Natural killer cell treated with Interleukin-12 subunit alpha and Interleukin-12 subunit beta and Interleukin-15 and Interleukin-18, amount 100 ng/mL, for 72 hours (primary cell): Measurements from ENCODE around the gene TSTD1. TPM values are rescaled to one million over a fixed set of nuclear protein-coding genes. Genes with fewer than 3 reads are reported as not detected.
A peak's percentile ranks its signal among the peaks of the same experiment; 100 is the strongest.
"Not testable (repeated sequence)": the region's sequence is repeated elsewhere in the genome, so short reads cannot be mapped to it uniquely, and the experiment has no call there.

Experiments
- ATAC-seq, 2 donors: fragments of 150-1000 bp; cut with Tn5 transposase in 1 of 2; sonication (Bioruptor Pico), chemical (Tn5 transposase) in 1 of 2; 2 replicates each; pipeline ENCODE4 v1.10.0; 2021
- DNase-seq: peaks from one replicate; pipeline ENCODE4 v3.0.0; 2022; ENCODE audit warnings: low spot score
- H3K27ac Mint-ChIP-seq, 2 donors: 1 replicate in 1 of 2; 2 replicates in 1 of 2; pipeline ENCODE4 v1.8.0; 2022; ENCODE audit warnings: mixed read lengths in 2 of 2, mild to moderate bottlenecking in 1 of 2, moderate library complexity in 1 of 2
- H3K27me3 Mint-ChIP-seq, 2 donors: 1 replicate in 1 of 2; 2 replicates in 1 of 2; pipeline ENCODE4 v1.8.0; 2022; ENCODE audit warnings: mixed read lengths in 2 of 2
- H3K36me3 Mint-ChIP-seq: one replicate; pipeline ENCODE4 v1.8.0; 2022; ENCODE audit warnings: mixed read lengths
- H3K4me1 Mint-ChIP-seq, 2 donors: 1 replicate in 1 of 2; 2 replicates in 1 of 2; pipeline ENCODE4 v1.8.0; 2022; ENCODE audit warnings: low read depth in 2 of 2, mixed read lengths in 2 of 2, mild to moderate bottlenecking in 1 of 2
- H3K4me3 Mint-ChIP-seq: one replicate; pipeline ENCODE4 v1.8.0; 2022; ENCODE audit warnings: mixed read lengths
- H3K9me3 Mint-ChIP-seq: 2 replicates; pipeline ENCODE4 v1.8.0; 2022; ENCODE audit warnings: mixed read lengths
- total RNA-seq, 2 donors: library from RNA; stranded (reverse); gene quantifications; one replicate each; pipeline ENCODE4 v1.2.3, GENCODE V29; 2022

TSTD1 gene
- total RNA-seq, 2 donors from 2014 or later = 10.5 to 47.2 TPM

GRCh38 chr1:161037661-161038522 is 872 bp downstream of the TSTD1 start:
- no peaks in the 10 kb centered on the region for H3K9me3 Mint-ChIP-seq
- H3K27ac Mint-ChIP-seq = peak overlapping the region in 1 of 2 donors; percentile 79
- ATAC-seq (no peak), DNase-seq (no peak)
- peaks cover 25 to 27% of the 10 kb centered on the region in 2 donors for H3K4me1 Mint-ChIP-seq
- no peaks in the 10 kb centered on the region for H3K27me3 Mint-ChIP-seq
- peak overlapping the region; percentile 89 for H3K4me3 Mint-ChIP-seq
- H3K36me3 Mint-ChIP-seq = peaks cover 12% of the 10 kb centered on the region

DNA sequence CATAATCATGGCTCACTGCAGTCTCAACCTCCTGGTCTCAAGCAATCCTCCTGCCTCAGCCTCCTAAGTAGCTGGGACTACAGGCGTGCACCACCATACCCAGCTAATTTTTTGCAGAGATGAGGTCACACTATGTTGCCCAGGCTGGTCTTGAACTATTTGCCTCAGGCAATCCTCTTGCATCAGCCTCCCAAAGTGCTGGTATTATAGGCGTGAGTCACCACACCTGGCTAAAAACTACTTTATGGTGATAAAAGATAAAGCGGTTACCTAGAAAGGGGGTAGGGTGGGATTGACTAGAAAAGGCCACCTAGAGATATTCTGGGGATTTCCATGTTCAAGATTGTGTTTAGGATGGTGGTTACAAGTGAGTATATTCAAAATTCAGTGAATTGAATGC is 5.0 kb downstream of the TSTD1 start:
- no peaks in the 10 kb centered on the region for H3K9me3 Mint-ChIP-seq
- peaks cover 7 to 9% of the 10 kb centered on the region in 2 donors for H3K4me1 Mint-ChIP-seq
- no peak for ATAC-seq
- H3K27me3 Mint-ChIP-seq = no peaks in the 10 kb centered on the region
- DNase-seq = no peak
- H3K27ac Mint-ChIP-seq = no peak overlapping the region
- H3K4me3 Mint-ChIP-seq = no peak overlapping the region
- no peaks in the 10 kb centered on the region for H3K36me3 Mint-ChIP-seq

- no peaks in the 10 kb centered on the region for H3K9me3 Mint-ChIP-seq
- no peak for ATAC-seq
- H3K4me3 Mint-ChIP-seq = no peak overlapping the region
- peaks cover 4 to 5% of the 10 kb centered on the region in 2 donors for H3K4me1 Mint-ChIP-seq
- no peak overlapping the region for H3K27ac Mint-ChIP-seq
- no peaks in the 10 kb centered on the region for H3K27me3 Mint-ChIP-seq
- no peak for DNase-seq
- H3K36me3 Mint-ChIP-seq = no peaks in the 10 kb centered on the region
Measured at GRCh38 chr1:161032409-161032808, 6.4 kb downstream of the TSTD1 start.

DNA sequence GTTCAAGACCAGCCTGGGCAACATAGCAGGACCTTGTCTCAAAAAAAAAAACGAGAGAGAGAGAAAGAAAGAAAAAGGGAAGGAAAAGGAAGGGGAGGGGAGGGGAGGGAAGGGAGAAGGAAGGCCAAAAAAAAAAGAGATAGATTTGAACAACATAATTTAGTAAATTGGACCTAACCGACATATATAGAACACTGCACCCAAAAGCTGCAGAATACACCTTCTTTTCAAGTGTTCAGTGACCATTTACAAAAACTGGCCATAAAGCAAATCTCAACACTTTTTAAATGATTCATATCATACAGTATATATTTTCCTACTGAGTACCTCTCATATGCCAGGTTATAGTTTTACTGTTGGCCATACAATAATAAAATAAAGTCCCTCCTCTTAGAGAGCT is 6.9 kb downstream of the TSTD1 start:
- Mint-ChIP-seq H3K9me3 (no peaks in the 10 kb centered on the region), H3K27me3 (no peaks in the 10 kb centered on the region), H3K4me1 (peaks cover 4 to 5% of the 10 kb centered on the region in 2 donors), H3K4me3 (no peak overlapping the region), H3K27ac (peak overlapping the region in 1 of 2 donors; percentile 34), H3K36me3 (no peaks in the 10 kb centered on the region)
- ATAC-seq (no peak), DNase-seq (no peak)

GRCh38 chr1:161029466-161029865 is 9.3 kb downstream of the TSTD1 start:
- DNase-seq, H3K4me3 Mint-ChIP-seq, H3K36me3 Mint-ChIP-seq, ATAC-seq, H3K4me1 Mint-ChIP-seq, H3K27ac Mint-ChIP-seq, H3K9me3 Mint-ChIP-seq, H3K27me3 Mint-ChIP-seq: not testable (repeated sequence)

- H3K4me3 Mint-ChIP-seq, H3K9me3 Mint-ChIP-seq, ATAC-seq, H3K4me1 Mint-ChIP-seq, H3K27ac Mint-ChIP-seq, H3K36me3 Mint-ChIP-seq, DNase-seq, H3K27me3 Mint-ChIP-seq: not testable (repeated sequence)
Measured at GRCh38 chr1:161026954-161027353, 11.8 kb downstream of the TSTD1 start.

- not testable (repeated sequence) for H3K27ac Mint-ChIP-seq, H3K9me3 Mint-ChIP-seq, ATAC-seq, H3K36me3 Mint-ChIP-seq, DNase-seq, H3K27me3 Mint-ChIP-seq
- Mint-ChIP-seq H3K4me3 (peak overlapping the region; percentile 21), H3K4me1 (peaks cover 30 to 36% of the 10 kb centered on the region in 2 donors)
Measured at GRCh38 chr1:161022432-161022831, 16.3 kb downstream of the TSTD1 start.

DNA sequence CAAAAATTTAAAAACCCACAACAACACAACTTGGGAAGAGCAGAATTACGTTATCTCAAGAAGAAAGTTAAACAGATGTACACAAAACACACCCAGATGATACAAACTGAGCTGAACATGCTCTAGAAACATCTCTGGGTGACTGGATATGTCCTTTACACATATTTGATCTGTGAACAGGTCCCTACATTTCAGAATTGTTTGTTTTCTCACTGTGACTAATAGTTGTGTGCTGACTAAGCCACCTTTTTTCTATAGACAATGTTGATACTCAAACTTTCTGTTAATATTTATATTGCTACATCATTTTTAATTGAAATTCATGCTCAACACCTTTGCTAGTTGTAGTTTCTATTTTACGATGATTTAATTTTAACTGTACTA is 16.8 kb downstream of the TSTD1 start:
- Mint-ChIP-seq H3K4me3 (peak overlapping the region; percentile 97), H3K36me3 (no peaks in the 10 kb centered on the region), H3K9me3 (no peaks in the 10 kb centered on the region), H3K27ac (no peak overlapping the region), H3K27me3 (no peaks in the 10 kb centered on the region), H3K4me1 (peaks cover 30 to 36% of the 10 kb centered on the region in 2 donors)
- DNase-seq = no peak
- ATAC-seq = no peak

DNA sequence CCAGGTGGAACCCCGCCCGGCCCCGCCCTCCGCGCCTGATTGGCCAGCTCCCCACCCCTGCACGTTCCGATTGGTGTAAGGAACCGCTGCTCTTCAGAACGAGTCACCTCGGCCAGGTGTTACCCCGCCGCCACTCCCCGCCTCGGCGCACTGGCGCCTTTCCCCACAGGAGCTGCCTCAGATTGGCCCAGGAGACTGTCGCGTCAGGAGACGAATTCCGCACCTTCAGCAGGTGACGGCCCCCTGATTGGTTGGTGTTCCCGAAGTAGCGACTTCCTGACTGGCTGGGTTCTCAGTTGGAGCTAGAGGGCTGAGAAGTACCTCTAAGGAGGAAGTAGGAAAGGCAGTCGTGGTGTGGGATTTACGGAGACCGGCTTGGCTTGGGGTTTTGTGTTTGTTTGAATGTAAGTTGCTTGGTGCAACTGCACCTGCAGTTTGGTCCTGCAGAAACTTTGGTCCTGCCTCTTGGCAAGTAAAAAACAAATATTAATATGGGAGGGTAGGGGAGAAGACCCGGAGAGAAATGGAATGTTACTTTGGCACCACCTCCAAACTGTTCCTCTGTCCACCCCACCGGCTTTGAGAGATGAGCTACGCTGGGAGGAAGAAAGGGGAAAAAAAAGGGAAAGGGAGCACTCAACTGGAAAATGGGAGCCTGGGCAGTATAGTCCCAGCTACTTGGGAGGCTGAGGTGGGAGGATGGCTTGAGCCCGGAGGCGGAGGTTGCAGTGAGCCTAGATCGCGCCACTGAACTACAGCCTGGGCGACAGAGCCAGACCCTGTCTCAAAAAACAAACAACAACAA is 17.4 kb downstream of the TSTD1 start:
- Mint-ChIP-seq H3K4me3 (peak overlapping the region; percentile 97), H3K27ac (peak overlapping the region; percentile 73 to 87), H3K27me3 (no peaks in the 10 kb centered on the region), H3K36me3 (no peaks in the 10 kb centered on the region), H3K9me3 (no peaks in the 10 kb centered on the region), H3K4me1 (peaks cover 30 to 36% of the 10 kb centered on the region in 2 donors)
- DNase-seq (peak; percentile 86), ATAC-seq (peak; percentile 94 to 96)

DNA sequence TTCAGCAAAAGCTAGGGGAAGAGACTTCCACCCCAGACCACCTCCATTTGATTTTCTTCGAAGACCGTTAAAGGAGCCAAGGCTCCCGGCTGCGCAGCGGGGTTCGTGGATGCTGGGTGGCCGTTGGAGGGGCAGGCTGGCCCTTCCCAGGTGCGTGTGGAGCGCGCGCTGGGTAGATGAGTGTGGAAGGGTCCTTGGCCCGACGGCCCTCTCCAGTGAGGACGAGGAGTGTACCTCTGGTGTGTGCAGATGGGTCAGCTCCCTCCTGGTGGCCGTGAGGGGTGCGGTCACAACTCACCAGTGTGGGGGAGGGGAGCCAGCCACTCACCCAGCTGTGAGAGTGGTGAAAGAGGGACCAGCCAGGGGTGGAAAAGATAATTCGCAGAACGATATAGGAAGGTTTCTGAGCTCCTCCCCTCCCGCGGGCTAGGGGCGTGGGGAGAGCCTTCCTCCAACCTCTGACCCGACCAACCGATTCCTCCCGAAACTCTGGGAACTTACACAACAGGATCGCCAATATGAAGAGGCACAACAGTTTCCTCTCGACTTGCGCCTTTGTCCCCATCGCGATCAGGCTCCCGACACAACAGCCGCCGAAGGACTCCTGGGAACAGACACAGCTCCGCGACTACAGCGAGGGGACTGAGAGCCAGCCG is 18.1 kb downstream of the TSTD1 start, which contains the start of gene F11R:
TSS of gene F11R (minus strand) at position 644 of the 656 bp plus-strand sequence. CDS start at position 565, 79 bp downstream.
- no peaks in the 10 kb centered on the region for H3K9me3 Mint-ChIP-seq
- peak within 1 kb of the TSS; percentile 97 for H3K4me3 Mint-ChIP-seq
- H3K36me3 Mint-ChIP-seq = no peaks in the 10 kb centered on the region
- H3K27ac Mint-ChIP-seq = peak within 1 kb of the TSS; percentile 73 to 87
- H3K27me3 Mint-ChIP-seq = no peaks in the 10 kb centered on the region
- H3K4me1 Mint-ChIP-seq = peaks cover 30 to 36% of the 10 kb centered on the region in 2 donors
- DNase-seq = no peak
- ATAC-seq = peak; percentile 66 to 71

DNA sequence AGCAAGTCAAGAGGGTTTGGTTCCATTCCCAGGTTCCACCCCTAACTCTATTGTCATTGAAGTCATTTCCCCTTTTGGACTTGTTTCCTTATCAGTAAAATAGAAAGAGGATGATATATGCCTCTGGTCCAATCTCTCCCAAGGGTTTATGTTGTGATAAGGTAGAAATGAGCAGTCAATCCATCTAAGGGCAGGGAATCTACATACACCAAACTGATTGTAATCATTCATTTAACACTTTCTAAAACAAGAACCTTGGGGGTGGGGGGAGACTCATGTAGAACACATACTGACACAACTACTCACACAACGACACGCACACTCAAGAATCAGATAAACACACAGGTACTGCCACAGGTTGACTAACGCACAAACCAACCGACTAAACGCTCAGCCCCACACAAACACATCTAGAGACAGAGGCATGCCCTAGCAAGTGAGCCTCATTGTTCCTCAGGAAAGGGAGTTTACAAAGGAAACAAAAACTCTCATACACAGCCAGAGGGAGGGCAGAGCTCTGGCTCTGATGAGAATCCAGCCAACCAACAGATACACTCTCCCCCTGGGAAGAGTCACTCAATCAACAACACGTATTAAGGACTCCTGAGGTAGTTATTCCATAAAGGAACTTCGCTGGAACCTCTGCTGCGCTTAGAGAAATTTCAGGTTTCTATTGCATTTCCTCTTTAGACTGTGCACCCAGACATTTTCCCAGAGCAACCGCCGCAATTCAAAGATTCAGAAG is 18.8 kb downstream of the TSTD1 start:
- Mint-ChIP-seq H3K27me3 (no peaks in the 10 kb centered on the region), H3K36me3 (no peaks in the 10 kb centered on the region), H3K27ac (peak overlapping the region; percentile 73 to 87), H3K4me1 (peaks cover 30 to 36% of the 10 kb centered on the region in 2 donors), H3K4me3 (peak overlapping the region; percentile 97), H3K9me3 (no peaks in the 10 kb centered on the region)
- DNase-seq (no peak), ATAC-seq (no peak)

- not testable (repeated sequence) for ATAC-seq, H3K36me3 Mint-ChIP-seq, H3K9me3 Mint-ChIP-seq, DNase-seq, H3K27me3 Mint-ChIP-seq
- H3K27ac Mint-ChIP-seq = peak overlapping the region; percentile 42 to 73
- H3K4me3 Mint-ChIP-seq = peak overlapping the region; percentile 97
- H3K4me1 Mint-ChIP-seq = peaks cover 32 to 37% of the 10 kb centered on the region in 2 donors
Measured at GRCh38 chr1:161019111-161019660, 19.6 kb downstream of the TSTD1 start.

GRCh38 chr1:161018631-161018930 is 20.2 kb downstream of the TSTD1 start:
- ATAC-seq (no peak), DNase-seq (no peak)
- H3K27ac Mint-ChIP-seq = peak overlapping the region in 1 of 2 donors; percentile 42

More at GRCh38 chr1:161018631-161018930, 20.2 kb downstream of the TSTD1 start:
- Mint-ChIP-seq H3K36me3 (no peaks in the 10 kb centered on the region), H3K9me3 (no peaks in the 10 kb centered on the region), H3K4me3 (no peak overlapping the region), H3K4me1 (peaks cover 38 to 41% of the 10 kb centered on the region in 2 donors), H3K27me3 (no peaks in the 10 kb centered on the region)
